Measurements from ENCODE around the gene DIO3. TPM values are rescaled to one million over a fixed set of nuclear protein-coding genes. Genes with fewer than 3 reads are reported as not detected.

Gene DIO3
- total RNA-seq, 1 experiment from 2014 or later, result not detected

DNA sequence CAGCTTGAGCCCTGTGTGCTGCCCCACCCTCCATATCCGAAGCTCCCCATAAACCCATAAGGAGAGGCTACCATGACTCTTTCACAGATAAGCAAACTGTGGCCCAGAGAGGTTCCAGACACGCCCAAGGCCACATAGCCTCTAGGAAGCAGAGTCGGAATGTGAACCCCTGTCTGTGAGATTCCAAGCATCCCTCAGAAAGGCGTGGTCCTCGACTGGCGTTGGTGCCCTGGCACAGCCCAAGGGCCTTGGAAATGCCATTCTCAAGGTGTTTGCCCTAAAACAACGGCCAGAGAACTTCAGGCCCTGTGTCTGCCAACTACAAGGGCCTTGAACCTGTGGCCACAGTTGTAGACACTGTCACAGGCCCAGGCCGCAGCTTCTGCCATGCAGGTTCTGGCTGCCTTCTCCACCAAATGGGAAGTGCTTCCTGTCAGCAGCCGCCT lies 8.5 kb upstream of the DIO3 start:
- Histone ChIP-seq H3K18ac (ENCODE audit: insufficient read length, low read depth, low read length) (no peak overlapping the region), H3K14ac (ENCODE audit: insufficient read depth, low read length) (no peak overlapping the region), H4K20me1 (ENCODE audit: control insufficient read depth, insufficient read depth, insufficient read length) (no peaks in the 10 kb centered on the region), H3K4me2 (ENCODE audit: insufficient read depth, insufficient read length, low read length) (no peak overlapping the region), H3K23me2 (ENCODE audit: insufficient read length, low read depth, low read length, poor library complexity, severe bottlenecking) (no peaks in the 10 kb centered on the region), H3K4me1 (ENCODE audit: insufficient read depth, low read length) (no peaks in the 10 kb centered on the region), H3K79me1 (ENCODE audit: insufficient read depth, low read depth, low read length, poor library complexity, severe bottlenecking) (no peaks in the 10 kb centered on the region), H3K27me3 (ENCODE audit: insufficient read depth, low read length) (no peaks in the 10 kb centered on the region; the same call in 1 of the 2 replicates), H3K56ac (ENCODE audit: insufficient read length, low read depth, low read length) (no peak overlapping the region), H2AK5ac (ENCODE audit: insufficient read length, low read length) (no peak overlapping the region), H2AFZ (ENCODE audit: low read length) (no peak overlapping the region), H3T11ph (ENCODE audit: low read length) (no peak overlapping the region), H4K8ac (replicated peaks; ENCODE audit: insufficient read length, low read depth, low read length) (no peak overlapping the region), H2BK12ac (ENCODE audit: insufficient read length, low read depth, low read length) (no peak overlapping the region), H2BK120ac (ENCODE audit: low read depth, low read length, poor library complexity, severe bottlenecking) (no peak overlapping the region), H2BK15ac (ENCODE audit: low read depth, low read length) (no peak overlapping the region), H4K5ac (ENCODE audit: insufficient read length, low read depth, low read length) (no peak overlapping the region), H3K9me3 (ENCODE audit: control insufficient read depth, low read depth, low read length) (no peaks in the 10 kb centered on the region), H4K91ac (ENCODE audit: insufficient read length, low read depth, low read length) (no peak overlapping the region), H3K27ac (ENCODE audit: insufficient read length, low read depth, low read length) (no peak overlapping the region), H2BK5ac (ENCODE audit: insufficient read length, low read length) (no peak overlapping the region), H2BK20ac (ENCODE audit: low read depth, low read length, poor library complexity, severe bottlenecking) (no peak overlapping the region), H3K79me2 (ENCODE audit: insufficient read depth, low read length) (no peaks in the 10 kb centered on the region), H3K4ac (ENCODE audit: low read depth, low read length) (no peak overlapping the region), H3K9ac (ENCODE audit: extremely low read depth, insufficient read length, low read length) (no peak overlapping the region), H3K23ac (ENCODE audit: insufficient read length, low read depth, low read length) (no peak overlapping the region)
- Mint-ChIP-seq H3K9me3 (peaks cover 0 to 2% of the 10 kb centered on the region in 2 experiments; a peak in 4 of 5 replicates), H3K27me3 (ENCODE audit: low read depth) (peaks cover 70% of the 10 kb centered on the region), H3K36me3 (ENCODE audit: insufficient read depth in 1 of 3, low read depth in 3 of 3) (no peaks in the 10 kb centered on the region), H3K27ac (no peak overlapping the region), H3K4me3 (no peak overlapping the region), H3K4me1 (peaks cover 0 to 3% of the 10 kb centered on the region in 2 experiments; a peak in 1 of 4 replicates)
- DNase-seq, result no peak
- WGBS (ENCODE audit: extremely low coverage, insufficient read length, low lambda C conversion rate), result no CpG with 5 or more reads among the region's 9 CpGs
- no peak for TF ChIP-seq CTCF (conservative IDR thresholded peaks at IDR 0.05)

Data from H9 (cell line).